ENCODE results near the gene LLGL2.
"Not testable (repeated sequence)": the region's sequence is repeated elsewhere in the genome, so short reads cannot be mapped to it uniquely, and the experiment has no call there.

Gene LLGL2

DNA sequence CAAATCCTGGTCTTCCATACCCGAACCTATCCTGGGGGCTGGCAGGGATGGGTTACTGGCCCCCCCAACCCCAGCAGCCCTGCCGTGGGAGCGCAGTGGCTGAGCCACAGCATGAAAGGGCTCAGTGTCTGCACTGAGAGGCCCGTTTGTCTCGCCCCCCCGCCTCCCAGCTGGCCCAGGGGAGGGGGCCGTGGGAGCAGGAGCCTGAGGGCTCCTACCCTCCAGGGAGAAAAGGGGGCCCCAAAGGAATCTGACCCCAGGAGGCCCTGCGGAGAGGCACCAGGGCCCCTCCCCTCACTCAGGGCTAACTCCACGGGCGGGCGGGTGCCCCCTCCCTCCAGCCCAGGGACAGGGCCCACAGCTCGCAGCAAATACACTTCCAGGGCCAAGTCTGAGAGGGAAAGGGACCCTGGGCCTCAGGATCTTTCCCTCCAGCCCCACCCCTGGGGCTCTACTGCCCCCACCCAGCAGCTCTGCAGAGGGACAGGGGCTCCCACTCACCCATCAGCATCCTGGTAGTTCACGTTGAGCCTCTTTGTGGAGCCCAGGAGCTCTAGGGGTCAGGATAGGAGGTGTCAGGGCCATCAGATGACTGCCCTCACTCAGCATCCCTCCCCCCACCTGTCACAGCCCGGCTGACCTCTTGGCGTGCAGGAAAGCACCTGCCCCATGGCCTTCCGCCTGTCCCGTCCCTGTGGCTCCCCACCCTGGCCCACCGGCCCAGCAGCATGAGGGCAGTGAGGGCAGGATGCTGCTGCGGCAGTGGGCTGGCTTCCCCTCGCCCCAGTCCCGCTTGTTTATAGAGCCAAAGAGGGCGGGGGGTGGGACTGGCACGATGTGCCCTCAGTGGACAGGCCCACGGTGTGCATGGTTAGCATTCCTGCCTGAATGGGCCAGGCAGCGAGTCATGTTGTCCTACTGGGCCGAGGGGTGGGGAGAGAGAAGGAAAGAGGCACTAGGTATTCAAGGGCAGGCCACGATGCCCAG is 17.5 kb upstream of the LLGL2 start:
- no peak for DNase-seq

DNA sequence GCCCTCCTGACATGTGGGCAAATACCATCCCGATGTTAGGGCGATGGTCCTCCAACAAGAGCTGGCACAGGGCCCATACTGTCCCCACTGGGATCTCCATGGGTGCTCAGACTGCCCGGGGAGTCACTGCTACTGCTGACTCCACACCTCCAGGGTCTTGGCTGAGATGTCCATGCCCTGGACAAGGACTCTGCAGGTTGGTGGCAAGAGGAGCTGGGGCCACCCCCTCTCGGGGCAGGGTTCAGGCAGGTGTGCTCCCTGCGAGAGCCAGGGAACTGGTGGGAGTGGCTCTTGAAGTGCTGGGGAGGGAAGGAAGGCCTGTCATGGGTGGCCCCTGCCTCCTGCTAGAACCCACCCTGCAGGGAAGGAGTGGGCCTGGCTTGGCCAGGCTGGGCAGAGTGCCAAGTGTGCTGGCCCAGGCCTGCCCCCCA is 16.6 kb upstream of the LLGL2 start:
- DNase-seq = no peak

DNA sequence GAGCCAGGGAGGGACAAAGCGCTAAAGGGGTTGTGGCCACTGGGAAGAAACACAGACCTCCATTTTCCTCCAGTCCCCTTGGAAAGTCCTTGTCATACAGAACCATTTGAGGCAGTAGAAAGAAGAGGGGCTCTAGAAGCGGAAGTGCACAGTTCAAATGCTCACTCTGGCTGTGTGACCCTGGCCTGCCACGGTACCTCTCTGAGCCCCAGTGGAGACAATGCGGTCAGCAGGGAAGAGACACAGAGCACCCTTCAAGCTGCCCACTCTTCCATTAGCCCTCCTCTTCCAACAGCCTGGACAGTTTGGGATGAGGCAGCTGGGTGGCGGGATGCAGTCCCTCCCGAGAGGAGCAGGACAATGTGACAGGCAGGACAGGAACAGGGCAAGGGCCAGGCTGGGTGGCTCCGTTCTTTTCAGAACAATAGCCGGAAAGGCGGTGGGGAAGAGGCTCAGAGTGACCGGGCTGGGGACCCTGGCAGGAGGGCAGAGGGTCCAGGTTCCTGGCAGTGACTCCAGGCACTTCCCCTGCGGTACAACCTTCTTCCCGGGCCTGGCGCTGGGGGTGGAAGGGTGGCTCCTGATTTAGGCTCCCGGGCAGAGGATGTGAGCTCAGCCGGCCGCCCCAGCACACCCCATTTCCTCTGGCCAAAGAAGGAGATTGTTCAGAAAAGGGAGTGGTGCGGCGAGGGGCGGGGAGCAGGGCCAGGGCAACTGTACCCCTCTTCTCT is 15.8 kb upstream of the LLGL2 start:
- DNase-seq = no peak

DNA sequence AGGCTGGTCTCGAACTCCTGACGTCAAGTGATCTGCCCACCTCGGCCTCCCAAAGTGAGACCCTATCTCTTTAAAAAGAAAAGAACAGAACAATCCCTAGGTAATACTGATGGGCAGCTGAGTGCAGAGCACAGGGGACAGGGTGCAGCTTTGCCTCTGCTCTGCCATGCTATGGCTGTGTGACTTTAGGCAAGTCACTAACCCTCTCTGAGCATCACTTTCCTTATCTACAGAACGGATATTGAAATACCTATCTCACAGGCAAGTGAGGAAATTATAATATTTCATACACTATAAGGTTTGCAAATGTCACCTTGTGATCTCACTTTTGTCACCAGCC is 14.3 kb upstream of the LLGL2 start:
- DNase-seq = no peak

DNA sequence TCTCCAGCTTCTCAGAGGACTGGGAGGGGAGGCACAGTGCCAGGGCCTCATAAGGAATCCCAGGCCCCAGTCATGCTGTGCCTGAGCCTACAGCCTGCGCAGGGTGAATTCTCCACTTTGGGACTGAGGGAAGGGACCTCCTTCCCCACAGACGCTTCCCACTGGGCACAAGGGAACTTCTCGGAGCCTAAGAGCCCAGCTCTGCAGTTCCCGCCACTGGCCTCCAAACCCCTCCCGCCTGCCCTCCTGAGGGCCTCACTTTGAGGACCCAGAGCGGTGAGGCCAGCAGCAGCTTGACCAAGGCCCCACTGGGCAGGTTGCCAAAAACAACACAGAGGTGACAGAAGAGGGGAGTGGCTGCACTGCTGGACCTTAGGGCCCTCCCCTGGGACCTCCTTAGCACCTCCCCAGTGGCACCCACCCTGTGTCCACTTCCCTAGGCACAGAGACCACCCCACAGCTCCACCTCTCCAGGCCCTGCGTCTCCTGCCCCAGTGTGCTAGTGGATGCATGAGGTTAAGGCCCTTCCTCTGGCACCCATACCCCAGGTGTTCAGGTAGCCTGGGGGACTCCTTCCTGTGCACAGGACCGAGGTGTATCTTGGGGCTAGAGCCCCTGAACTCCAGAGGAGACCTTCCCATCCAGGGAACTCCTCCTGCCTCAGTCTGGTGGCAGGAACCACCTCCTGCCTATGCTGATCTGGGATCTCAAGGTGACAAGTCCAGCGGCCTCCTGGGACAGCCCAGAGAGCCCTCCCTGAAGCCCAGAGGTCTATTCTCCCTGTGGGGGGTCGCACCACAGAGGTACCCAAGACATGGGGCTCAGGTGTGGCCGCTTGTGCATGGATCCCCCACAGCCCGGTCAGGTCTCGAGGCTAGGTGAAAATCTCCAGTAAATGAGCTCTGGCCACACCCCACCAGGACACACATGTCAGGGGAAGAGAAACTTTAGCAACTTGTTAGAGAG is 13.6 kb upstream of the LLGL2 start:
- no peak for DNase-seq

DNA sequence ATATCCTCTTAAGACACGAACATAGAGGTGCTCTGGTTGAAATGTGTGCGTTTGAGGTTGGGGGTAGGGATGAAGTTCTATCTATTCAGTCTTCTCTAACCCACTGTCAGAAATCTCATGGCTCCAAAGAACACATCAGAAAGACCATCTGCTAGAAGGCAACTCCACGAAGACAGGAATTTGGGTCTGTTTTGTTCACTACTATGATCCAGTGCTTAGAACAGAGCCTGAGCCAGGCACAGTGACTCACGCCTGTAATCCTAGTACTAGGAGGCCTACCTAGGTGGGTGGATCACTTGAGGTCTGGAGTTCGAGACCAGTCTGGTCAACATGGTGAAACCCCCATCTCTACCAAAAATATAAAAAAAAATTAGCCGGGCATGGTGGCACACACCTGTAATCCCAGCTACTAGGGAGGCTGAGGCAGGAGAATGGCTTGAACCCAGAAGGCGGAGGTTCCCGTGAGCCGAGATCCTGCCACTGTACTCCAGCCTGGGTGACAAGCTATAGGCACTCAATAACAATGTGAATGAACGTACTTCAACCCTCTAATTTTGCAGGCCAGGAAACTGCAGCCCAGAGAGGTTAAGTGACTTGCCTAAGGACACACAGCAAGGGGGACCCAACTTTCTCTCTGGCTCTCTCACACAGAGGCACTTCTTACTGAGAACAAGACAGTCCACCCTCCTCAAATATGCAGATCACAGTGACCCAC is 12.4 kb upstream of the LLGL2 start:
- no peak for DNase-seq

DNA sequence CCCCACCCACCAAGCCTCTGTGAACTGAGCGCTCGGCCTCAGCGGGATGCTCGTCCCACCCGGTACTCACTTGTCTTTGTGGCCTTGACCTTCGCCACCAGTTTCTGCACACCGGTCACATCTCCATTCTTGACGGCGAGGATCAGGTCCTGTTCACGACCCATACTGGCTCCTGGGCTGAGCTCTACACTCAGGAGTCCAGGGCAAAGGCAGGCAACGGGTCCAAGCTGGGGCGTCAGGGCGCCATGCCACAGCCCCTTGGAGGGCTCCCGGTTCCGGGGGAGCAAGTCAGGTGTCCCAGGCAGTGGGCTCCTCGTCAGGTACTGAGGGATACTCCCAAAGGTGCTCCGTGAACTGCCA is 11.9 kb upstream of the LLGL2 start:
- DNase-seq = no peak

DNA sequence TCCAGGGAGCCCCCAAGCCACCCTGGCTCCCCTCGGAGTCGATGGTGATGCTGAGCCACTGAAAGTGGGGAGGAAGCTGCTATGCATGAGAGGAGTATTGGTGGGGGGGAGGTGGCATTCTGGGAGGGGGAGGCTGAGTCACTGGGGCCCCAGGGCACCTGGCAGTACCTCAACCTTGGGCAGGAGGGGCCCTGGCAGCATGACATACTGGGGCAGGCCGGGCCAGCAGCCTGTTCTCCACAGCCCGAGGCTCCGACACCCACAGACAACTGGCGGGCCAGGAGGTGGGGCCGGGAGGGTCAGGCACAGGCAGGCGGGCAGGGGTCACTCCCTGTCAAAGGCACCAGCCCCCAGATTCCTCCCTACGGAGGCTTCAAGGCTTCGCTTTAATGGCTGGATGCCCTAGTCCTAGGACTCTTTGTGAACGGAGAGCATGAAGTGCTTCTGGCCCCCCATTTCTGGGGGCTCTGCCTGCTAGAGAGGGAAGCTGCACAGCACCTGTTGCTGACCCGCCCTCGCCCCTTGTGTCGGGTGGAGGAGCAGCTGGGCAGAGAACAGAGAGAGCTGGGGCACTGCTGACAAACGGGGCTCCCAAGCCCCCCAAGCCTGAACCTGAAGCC is 11.1 kb upstream of the LLGL2 start:
- no peak for DNase-seq

DNA sequence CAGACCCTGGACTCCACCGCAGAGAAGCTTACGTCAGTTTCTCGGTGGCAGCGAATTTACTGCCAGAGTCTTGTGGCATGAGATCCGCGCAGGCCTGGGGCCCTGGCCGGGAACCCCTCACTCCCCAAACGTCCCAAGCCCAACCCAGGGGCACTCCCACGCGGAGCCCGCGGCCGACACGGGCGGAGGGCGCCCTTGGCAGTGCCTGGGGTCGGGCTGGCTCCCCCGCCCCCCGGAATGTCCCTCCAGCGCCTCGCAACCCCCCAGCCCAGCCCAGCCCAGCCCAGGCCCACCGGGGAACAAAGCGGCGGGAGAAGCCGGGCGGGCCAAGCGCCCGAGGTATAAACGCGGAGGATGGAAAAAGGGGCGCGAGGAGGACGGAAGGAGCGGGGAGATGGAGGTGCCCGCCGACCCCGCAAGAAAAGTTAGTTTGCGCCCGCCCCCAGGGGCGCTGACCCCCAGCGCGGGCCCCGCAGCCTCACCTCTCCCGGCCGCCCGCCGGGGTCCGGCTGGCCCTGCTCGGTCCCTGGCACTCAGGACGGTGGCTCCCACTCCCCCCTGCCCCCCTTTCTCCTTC is 10.5 kb upstream of the LLGL2 start:
- DNase-seq = no peak

DNA sequence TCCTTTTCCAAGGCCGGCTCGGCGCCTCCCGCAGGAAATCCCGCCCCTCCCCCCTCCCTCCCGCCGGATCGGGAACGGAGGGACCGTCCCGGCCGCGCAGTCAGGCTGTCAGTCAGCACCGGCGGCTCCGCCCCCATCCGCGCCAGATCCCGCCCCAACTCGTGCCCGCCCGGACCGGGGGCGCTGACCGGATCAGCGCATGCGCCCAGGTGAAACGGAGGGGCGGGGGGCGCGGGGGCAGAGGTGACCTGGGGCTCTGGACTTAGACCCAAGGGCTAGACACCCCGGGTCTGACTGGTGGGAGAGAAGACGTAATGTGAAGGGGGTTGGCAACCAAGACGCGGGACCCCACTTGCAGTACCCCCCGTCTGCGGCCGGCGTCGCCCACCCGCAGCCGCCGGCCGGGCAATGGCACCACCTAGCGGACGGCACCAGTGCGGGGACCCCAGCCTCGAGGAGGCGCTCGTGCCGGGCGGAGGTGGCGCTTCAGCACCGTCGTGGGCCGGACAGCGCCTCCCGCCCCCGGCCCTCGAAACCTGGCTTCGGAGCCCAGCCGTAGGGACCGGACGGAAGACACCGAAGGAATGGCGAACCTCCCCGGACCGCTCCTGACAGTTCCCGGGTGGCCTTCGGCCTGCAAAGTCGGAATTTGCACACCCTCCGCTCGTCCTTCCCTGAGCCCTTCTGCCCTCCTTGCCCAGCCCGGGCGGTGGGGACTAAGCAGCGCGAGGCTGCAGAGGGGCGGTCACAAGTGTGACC is 9.8 kb upstream of the LLGL2 start, which contains the start of gene CASKIN2:
Gene CASKIN2, minus strand, starts transcription at position 42 of the 759 bp plus-strand sequence. CDS start 1,733 bp downstream, outside the sequence.
- peak; percentile 89 for DNase-seq

DNA sequence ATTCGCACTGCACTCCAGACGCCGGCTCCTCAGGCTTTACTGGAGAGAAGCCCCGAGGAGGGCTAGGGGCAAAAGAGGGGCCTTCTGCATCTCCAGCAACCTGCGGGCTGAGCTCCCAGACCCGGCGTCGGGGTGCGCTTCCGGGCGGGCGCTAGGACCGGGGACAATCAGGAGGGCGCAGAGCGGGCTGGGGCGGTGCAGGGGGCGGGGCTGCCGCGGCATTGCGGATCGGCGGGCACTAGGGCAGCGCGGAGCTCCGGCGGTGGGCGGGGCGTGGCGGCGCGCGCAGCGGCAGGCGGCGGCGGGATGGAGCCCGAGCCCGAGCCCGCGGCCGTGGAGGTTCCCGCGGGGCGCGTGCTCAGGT is 9.3 kb upstream of the LLGL2 start, which contains the start of gene TSEN54:
Gene TSEN54, plus strand, starts transcription at position 274 of the 364 bp plus-strand sequence. Its CDS starts 33 bp downstream, at position 307.
- peak; percentile 96 for DNase-seq

DNA sequence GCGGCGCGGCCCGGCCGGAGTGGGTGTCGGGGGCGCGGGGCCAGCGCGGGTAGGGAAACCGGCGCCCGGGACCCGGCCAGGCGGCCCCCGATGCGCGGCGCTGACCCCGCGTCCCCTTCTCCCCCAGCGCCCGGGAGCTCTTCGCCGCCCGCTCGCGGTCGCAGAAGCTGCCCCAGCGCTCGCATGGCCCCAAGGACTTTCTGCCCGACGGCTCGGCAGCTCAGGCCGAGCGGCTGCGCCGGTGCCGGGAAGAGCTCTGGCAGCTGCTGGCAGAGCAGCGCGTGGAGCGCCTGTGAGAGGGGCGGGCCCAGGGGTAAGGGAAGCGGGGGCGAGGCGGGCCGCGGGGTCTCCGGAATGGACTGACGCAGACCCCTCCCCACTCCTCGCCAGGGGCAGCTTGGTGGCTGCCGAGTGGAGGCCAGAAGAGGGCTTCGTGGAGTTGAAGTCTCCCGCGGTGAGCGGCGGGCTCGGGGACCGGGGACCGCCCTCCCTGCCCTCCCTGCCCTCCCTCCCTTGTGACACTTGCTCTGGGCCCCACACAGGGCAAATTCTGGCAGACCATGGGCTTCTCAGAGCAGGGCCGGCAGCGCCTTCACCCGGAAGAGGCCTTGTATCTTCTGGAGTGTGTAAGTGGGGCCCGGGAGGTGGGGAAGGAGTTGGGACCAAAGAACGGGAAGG is 8.7 kb upstream of the LLGL2 start:
- peak; percentile 59 for DNase-seq

DNA sequence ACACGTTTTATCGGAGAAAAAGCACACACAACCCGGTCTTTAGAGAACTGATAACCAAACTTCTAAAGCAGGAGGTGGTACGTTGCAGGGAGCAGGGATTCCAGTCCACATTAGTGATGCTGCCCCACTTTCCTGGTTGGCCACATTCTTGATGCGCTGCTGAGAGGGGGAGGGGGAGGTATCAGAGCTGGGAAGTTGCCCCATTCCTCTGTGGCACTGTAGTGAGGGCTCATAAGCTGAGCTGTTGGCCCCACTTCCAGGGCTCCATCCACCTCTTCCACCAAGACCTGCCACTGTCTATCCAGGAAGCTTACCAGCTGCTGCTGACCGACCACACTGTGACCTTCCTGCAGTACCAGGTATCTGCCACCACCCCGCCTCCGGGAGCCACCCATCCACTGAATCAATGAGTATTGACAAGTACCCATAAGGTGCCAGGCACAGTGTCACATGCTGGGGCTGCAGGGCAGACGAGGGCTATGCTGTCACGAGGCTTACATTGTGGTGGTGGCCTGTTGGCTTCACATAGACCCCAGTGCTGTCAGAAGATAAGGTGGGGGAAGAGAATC is 8.1 kb upstream of the LLGL2 start:
- no peak for DNase-seq

DNA sequence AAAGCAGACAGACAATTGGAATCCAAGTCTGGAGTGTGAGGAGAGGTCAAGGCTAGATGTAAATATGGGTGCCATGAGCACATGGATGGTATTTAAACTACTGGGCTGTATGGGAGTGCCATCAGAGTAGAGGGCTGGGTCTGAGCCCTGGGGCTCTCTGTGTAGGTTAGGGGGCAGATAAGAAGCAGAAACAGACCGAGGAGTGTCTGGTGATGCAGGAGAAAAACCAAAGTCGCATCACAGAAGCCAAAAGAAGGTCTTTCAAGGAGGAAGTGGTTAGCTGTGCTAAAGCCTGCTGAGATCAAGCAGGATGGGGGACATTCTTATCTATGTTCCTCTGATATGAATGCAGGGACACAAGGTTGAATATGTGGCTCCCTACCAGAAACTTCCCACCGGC is 7.3 kb upstream of the LLGL2 start:
- peak; percentile 97 for DNase-seq

DNA sequence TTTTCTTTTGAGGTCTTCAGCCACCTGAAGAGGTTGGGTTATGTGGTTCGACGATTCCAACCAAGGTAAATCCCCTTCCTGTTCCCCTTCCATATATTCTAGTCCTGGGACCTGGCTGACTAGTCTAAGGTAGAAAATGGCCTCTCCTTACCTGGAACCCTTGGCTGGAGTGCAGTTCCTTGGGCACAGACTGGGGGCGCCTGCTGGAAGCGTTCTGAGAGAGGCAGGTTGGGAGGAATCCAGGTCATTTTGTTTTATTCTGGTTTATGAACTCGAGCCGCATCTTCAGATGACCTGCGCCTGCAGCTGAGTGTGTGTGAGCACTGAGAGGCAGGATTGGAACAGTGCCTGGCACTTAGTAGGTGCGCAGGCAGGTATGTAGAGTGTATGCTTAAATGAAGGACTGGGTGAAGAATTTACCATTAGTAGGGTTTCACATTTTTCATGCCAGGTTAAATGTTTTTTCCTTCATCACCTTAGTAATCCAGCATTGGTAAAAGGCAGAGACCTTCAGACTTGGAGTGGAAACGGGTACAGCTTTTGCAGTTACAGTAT is 6.4 kb upstream of the LLGL2 start:
- DNase-seq = no peak

DNA sequence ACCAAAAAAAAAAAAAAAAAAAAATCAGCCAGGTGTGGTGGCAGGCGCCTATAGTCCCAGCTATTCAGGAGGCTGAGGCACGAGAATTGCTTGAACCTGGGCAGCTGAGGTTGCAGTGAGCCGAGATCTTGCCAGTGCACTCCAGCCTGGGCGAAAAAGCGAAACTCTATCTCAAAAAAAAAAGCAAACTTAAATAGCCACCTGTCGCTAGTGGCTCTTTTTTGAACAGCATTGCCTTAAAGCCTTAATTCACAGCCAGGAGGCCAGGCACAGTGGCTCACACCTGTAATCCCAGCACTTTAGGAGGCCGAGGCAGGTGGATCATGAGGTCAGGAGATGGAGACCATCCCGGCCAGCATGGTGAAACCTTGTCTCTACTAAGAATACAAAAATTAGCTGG is 5.1 kb upstream of the LLGL2 start:
- DNase-seq = not testable (repeated sequence)

DNA sequence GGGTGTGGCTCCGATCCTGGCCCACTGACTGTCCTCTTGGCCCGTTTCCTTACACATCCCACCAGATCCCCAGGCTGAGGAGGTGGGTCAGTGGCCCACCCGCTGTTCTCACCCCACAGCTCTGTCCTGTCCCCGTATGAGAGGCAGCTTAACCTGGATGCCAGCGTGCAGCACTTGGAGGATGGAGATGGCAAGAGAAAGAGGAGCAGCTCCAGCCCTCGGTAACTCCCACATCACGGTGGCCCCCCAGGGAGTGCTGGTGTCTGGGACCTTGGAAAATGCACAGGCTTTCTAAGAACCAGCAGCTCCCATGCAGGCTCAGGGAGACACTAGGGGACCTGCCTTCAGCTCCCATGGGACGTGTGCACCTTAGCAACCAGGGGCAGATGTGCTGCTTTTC is 4.2 kb upstream of the LLGL2 start:
- no peak for DNase-seq

DNA sequence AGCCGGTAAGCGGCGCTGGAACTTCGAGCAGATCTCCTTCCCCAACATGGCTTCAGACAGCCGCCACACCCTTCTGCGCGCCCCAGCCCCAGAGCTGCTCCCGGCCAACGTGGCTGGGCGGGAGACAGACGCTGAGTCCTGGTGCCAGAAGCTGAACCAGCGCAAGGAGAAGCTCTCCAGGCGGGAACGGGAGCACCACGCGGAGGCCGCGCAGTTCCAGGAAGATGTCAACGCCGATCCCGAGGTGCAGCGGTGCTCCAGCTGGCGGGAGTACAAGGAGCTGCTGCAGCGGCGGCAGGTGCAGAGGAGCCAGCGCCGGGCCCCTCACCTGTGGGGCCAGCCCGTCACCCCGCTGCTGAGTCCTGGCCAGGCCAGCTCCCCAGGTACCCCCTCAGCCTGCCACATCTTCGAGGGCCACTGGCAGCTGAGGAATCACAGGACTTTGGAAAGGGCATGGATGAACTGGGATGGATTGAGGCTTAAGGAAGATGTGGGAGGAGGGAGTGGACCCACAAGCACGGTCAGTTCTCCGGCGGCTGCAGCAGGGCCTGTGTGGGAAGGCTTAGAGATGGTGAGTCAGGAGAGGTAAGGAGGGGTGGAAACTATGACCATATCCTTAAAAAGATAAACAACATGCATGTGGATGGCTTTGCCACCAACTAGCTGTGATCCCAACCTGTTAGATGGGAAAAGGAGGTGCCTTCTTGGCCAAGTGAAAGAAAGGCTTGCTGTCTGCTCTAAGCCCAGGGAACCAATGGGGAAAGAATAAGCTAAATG is 3.4 kb upstream of the LLGL2 start:
- no peak for DNase-seq
